OCI-LY3 (cell line): ENCODE data around the gene CPSF3.

Experiments used
- H2AFZ ChIP-seq: fragments of 200-600, 300-600 bp; shearing (Covaris generic); 2 replicates; pipeline ENCODE4 v1.6.0; 2014; ENCODE audit warnings: antibody characterized with exemption, low read depth, low read length
- H3K27ac ChIP-seq: fragments of 200-600, 300-600 bp; sonication (generic); 2 replicates; pipeline ENCODE4 v1.5.1; 2014; ENCODE audit warnings: mild to moderate bottlenecking, low read length, moderate library complexity, mixed read lengths
- H3K27me3 ChIP-seq: fragments of 200-600, 300-600 bp; sonication (generic); 2 replicates; pipeline ENCODE4 v1.6.1; 2014; ENCODE audit warnings: low read depth, low read length, mixed read lengths
- H3K36me3 ChIP-seq: fragments of 200-600, 300-600 bp; sonication (generic); replicated peaks from 2 replicates; pipeline ENCODE3; 2014; ENCODE audit warnings: low read depth, low read length, mixed read lengths
- H3K4me1 ChIP-seq: fragments of 300-600, 200-600 bp; sonication (generic); 2 replicates; pipeline ENCODE4 v1.6.1; 2014; ENCODE audit warnings: low read length, mixed read lengths
- H3K4me2 ChIP-seq: fragments of 200-600, 300-600 bp; sonication (generic); 2 replicates; pipeline ENCODE4 v1.6.1; 2014; ENCODE audit warnings: low read length, mixed read lengths
- H3K4me3 ChIP-seq: fragments of 300-600, 200-600 bp; sonication (generic); 2 replicates; pipeline ENCODE4 v1.5.1; 2014; ENCODE audit warnings: antibody characterized with exemption, mild to moderate bottlenecking, low read length, moderate library complexity
- H3K79me2 ChIP-seq: fragments of 300-600, 200-600 bp; shearing (Covaris generic); 2 replicates; pipeline ENCODE4 v1.6.1; 2014; ENCODE audit warnings: mild to moderate bottlenecking, low read length, mixed read lengths
- H3K9ac ChIP-seq: fragments of 300-600, 200-600 bp; shearing (Covaris generic); 2 replicates; pipeline ENCODE4 v1.6.0; 2014; ENCODE audit warnings: mild to moderate bottlenecking, low read length, moderate library complexity
- H3K9me3 ChIP-seq: fragments of 200-600, 300-600 bp; shearing (Covaris generic); 2 replicates; pipeline ENCODE4 v1.6.1; 2014; ENCODE audit warnings: low read length, mixed read lengths; ENCODE audit not compliant: insufficient read depth
- H4K20me1 ChIP-seq: fragments of 200-600, 300-600 bp; sonication (generic); 2 replicates; pipeline ENCODE4 v1.6.1; 2016; ENCODE audit warnings: low read length, mixed read lengths; ENCODE audit not compliant: insufficient read depth
- CTCF ChIP-seq: fragments of 200-600, 300-600 bp; sonication (generic); IDR thresholded peaks from 2 replicates; pipeline ENCODE4 v1.5.1; 2014; ENCODE audit warnings: antibody characterized with exemption, low read length, low read depth
- EZH2phosphoT487 ChIP-seq: fragments of 200-600 bp; shearing (Covaris generic); IDR thresholded peaks from 2 replicates; pipeline ENCODE4 v1.6.1; 2018; ENCODE audit warnings: antibody characterized with exemption, mixed run types, low read depth

CPSF3 gene

GRCh38 chr2:9377461-9378097, 45.9 kb upstream of the CPSF3 start:
- H3K27ac ChIP-seq = no peak overlapping the region
- H3K4me2 ChIP-seq = no peak overlapping the region
- H3K4me1 ChIP-seq = no peaks in the 10 kb centered on the region

GRCh38 chr2:9378433-9379390, 44.7 kb upstream of the CPSF3 start:
- H3K4me1 ChIP-seq = no peaks in the 10 kb centered on the region
- no peak overlapping the region for H3K9ac ChIP-seq
- no peak overlapping the region for H3K4me2 ChIP-seq
- no peak overlapping the region for H3K27ac ChIP-seq
- H2AFZ ChIP-seq = no peak overlapping the region
- no peaks in the 10 kb centered on the region for H4K20me1 ChIP-seq
- no peak for TF ChIP-seq EZH2phosphoT487
- no peak for TF ChIP-seq CTCF
- H3K79me2 ChIP-seq = no peaks in the 10 kb centered on the region
- no peak overlapping the region for H3K4me3 ChIP-seq
- no peaks in the 10 kb centered on the region for H3K9me3 ChIP-seq
- H3K27me3 ChIP-seq = peaks cover 12% of the 10 kb centered on the region
- no peaks in the 10 kb centered on the region for H3K36me3 ChIP-seq

More at GRCh38 chr2:9377461-9378097, 45.9 kb upstream of the CPSF3 start:
- no peaks in the 10 kb centered on the region for H3K36me3 ChIP-seq
- H4K20me1 ChIP-seq = no peaks in the 10 kb centered on the region
- H3K79me2 ChIP-seq = no peaks in the 10 kb centered on the region
- H3K27me3 ChIP-seq = peaks cover 12% of the 10 kb centered on the region
- TF ChIP-seq CTCF (no peak), EZH2phosphoT487 (no peak)
- no peaks in the 10 kb centered on the region for H3K9me3 ChIP-seq
- H3K4me3 ChIP-seq = no peak overlapping the region
- H3K9ac ChIP-seq = no peak overlapping the region
- H2AFZ ChIP-seq = no peak overlapping the region

- Histone ChIP-seq H3K36me3 (no peaks in the 10 kb centered on the region), H2AFZ (no peak overlapping the region), H3K4me3 (no peak overlapping the region), H3K79me2 (no peaks in the 10 kb centered on the region), H3K4me1 (no peaks in the 10 kb centered on the region), H4K20me1 (no peaks in the 10 kb centered on the region), H3K27me3 (peaks cover 12% of the 10 kb centered on the region), H3K4me2 (no peak overlapping the region), H3K9me3 (no peaks in the 10 kb centered on the region), H3K27ac (no peak overlapping the region), H3K9ac (no peak overlapping the region)
- TF ChIP-seq CTCF = no peak
- TF ChIP-seq EZH2phosphoT487 = no peak
Observed at GRCh38 chr2:9379391-9379755, 44.1 kb upstream of the CPSF3 start.
